Mesothelial cell of epicardium (in vitro differentiated cells): ENCODE results near the gene SMYD5. TPM values are rescaled to one million over a fixed set of nuclear protein-coding genes. Genes with fewer than 3 reads are reported as not detected.

ENCODE experiments used
- DNase-seq, 2 experiments: peaks; one replicate each; pipeline ENCODE4 v3.0.0; 2021; ENCODE audit warnings: low spot score in 2 of 2; ENCODE audit not compliant: unreplicated experiment in 2 of 2
- H3K27ac Mint-ChIP-seq: 2 replicates; pipeline ENCODE4 v1.8.0; 2021; ENCODE audit warnings: mixed read lengths
- H3K27me3 Mint-ChIP-seq: 2 replicates; pipeline ENCODE4 v1.8.0; 2021; ENCODE audit warnings: low read depth, mixed read lengths
- H3K36me3 Mint-ChIP-seq: 2 replicates; pipeline ENCODE4 v1.8.0; 2021; ENCODE audit warnings: mixed read lengths
- H3K4me1 Mint-ChIP-seq: 2 replicates; pipeline ENCODE4 v1.8.0; 2021; ENCODE audit warnings: mixed read lengths
- H3K4me3 Mint-ChIP-seq: 2 replicates; pipeline ENCODE4 v1.8.0; 2021; ENCODE audit warnings: mild to moderate bottlenecking, moderate library complexity, mixed read lengths
- H3K9me3 Mint-ChIP-seq: 2 replicates; pipeline ENCODE4 v1.8.0; 2021; ENCODE audit warnings: mixed read lengths
- CTCF ChIP-seq: fragments of 200-600 bp; sonication (generic); IDR thresholded peaks from one replicate; pipeline ENCODE4 v1.5.0; 2021; ENCODE audit warnings: antibody characterized with exemption; ENCODE audit not compliant: unreplicated experiment
- total RNA-seq: library from RNA; stranded (reverse); gene quantifications from 3 replicates; pipeline ENCODE4 v1.2.1, GENCODE V29; 2021

The SMYD5 gene
- total RNA-seq, 1 donor from 2014 or later, result 34.2 TPM

- H3K9me3 Mint-ChIP-seq, result peaks cover 6% of the 10 kb centered on the region
- H3K4me3 Mint-ChIP-seq, result peak overlapping the region; percentile 36
- H3K27me3 Mint-ChIP-seq, result peaks cover 94% of the 10 kb centered on the region
- no peak for DNase-seq
- H3K27ac Mint-ChIP-seq, result no peak overlapping the region
- TF ChIP-seq CTCF, result no peak
- peaks cover 2% of the 10 kb centered on the region for H3K4me1 Mint-ChIP-seq
- H3K36me3 Mint-ChIP-seq, result no peaks in the 10 kb centered on the region
Measured at GRCh38 chr2:73203055-73203681, 10.9 kb upstream of the SMYD5 start.

- Mint-ChIP-seq H3K27ac (no peak overlapping the region), H3K4me1 (peaks cover 2% of the 10 kb centered on the region), H3K36me3 (no peaks in the 10 kb centered on the region), H3K9me3 (peaks cover 6% of the 10 kb centered on the region), H3K4me3 (no peak overlapping the region), H3K27me3 (peaks cover 89% of the 10 kb centered on the region)
- no peak for TF ChIP-seq CTCF
- no peak for DNase-seq
Measured at GRCh38 chr2:73205611-73206010, 8.4 kb upstream of the SMYD5 start.

- no peaks in the 10 kb centered on the region for H3K9me3 Mint-ChIP-seq
- DNase-seq, result no peak
- H3K36me3 Mint-ChIP-seq, result no peaks in the 10 kb centered on the region
- no peak overlapping the region for H3K4me3 Mint-ChIP-seq
- peaks cover 64% of the 10 kb centered on the region for H3K27me3 Mint-ChIP-seq
- H3K27ac Mint-ChIP-seq, result no peak overlapping the region
- peaks cover 3% of the 10 kb centered on the region for H3K4me1 Mint-ChIP-seq
- TF ChIP-seq CTCF, result no peak
Measured at GRCh38 chr2:73208258-73208657, 5.8 kb upstream of the SMYD5 start.

- no peaks in the 10 kb centered on the region for H3K36me3 Mint-ChIP-seq
- no peak overlapping the region for H3K4me3 Mint-ChIP-seq
- H3K27me3 Mint-ChIP-seq, result peaks cover 47% of the 10 kb centered on the region
Measured at GRCh38 chr2:73210019-73210418, 4.0 kb upstream of the SMYD5 start.

GRCh38 chr2:73210696-73211095 lies 3.3 kb upstream of the SMYD5 start:
- no peak for TF ChIP-seq CTCF
- H3K4me3 Mint-ChIP-seq, result no peak overlapping the region
- H3K27ac Mint-ChIP-seq, result no peak overlapping the region
- H3K4me1 Mint-ChIP-seq, result peaks cover 19% of the 10 kb centered on the region
- H3K27me3 Mint-ChIP-seq, result peaks cover 40% of the 10 kb centered on the region
- no peaks in the 10 kb centered on the region for H3K36me3 Mint-ChIP-seq
- no peaks in the 10 kb centered on the region for H3K9me3 Mint-ChIP-seq
- no peak for DNase-seq

More at GRCh38 chr2:73210019-73210418, 4.0 kb upstream of the SMYD5 start:
- Mint-ChIP-seq H3K27ac (no peak overlapping the region), H3K4me1 (peaks cover 12% of the 10 kb centered on the region), H3K9me3 (no peaks in the 10 kb centered on the region)
- DNase-seq, result no peak
- no peak for TF ChIP-seq CTCF

- H3K36me3 Mint-ChIP-seq, result no peaks in the 10 kb centered on the region
- H3K9me3 Mint-ChIP-seq, result no peaks in the 10 kb centered on the region
- no peak overlapping the region for H3K4me3 Mint-ChIP-seq
- H3K27ac Mint-ChIP-seq, result no peak overlapping the region
- no peak for DNase-seq
- H3K27me3 Mint-ChIP-seq, result peaks cover 28% of the 10 kb centered on the region
- no peak for TF ChIP-seq CTCF
- peaks cover 21% of the 10 kb centered on the region for H3K4me1 Mint-ChIP-seq
Measured at GRCh38 chr2:73212098-73212447, 2.0 kb upstream of the SMYD5 start.
